GM21619 (cell line): Measurements from ENCODE around the gene COL4A2.
"Not testable (repeated sequence)": the region's sequence is repeated elsewhere in the genome, so short reads cannot be mapped to it uniquely, and the experiment has no call there.

ENCODE experiments used
- ATAC-seq: cut with Tn5 transposase; IDR thresholded peaks from one replicate; pipeline ENCODE4 v1.9.1; 2021; ENCODE audit not compliant: unreplicated experiment

COL4A2 gene

GRCh38 chr13:110484290-110485048, 177.4 kb downstream of the COL4A2 start:
- no peak for ATAC-seq

GRCh38 chr13:110485604-110486003, 178.5 kb downstream of the COL4A2 start:
- ATAC-seq = no peak

- no peak for ATAC-seq
These were observed 179.1 kb downstream of the COL4A2 start for GRCh38 chr13:110486061-110486715.

GRCh38 chr13:110486880-110487279, 179.8 kb downstream of the COL4A2 start:
- ATAC-seq = not testable (repeated sequence)

- no peak for ATAC-seq
These were observed 183.1 kb downstream of the COL4A2 start for GRCh38 chr13:110490009-110490770.

- ATAC-seq = no peak
These were observed 185.0 kb downstream of the COL4A2 start for GRCh38 chr13:110491869-110492678.

GRCh38 chr13:110492679-110493593, 185.9 kb downstream of the COL4A2 start:
- ATAC-seq = no peak

GRCh38 chr13:110493613-110494012, 186.5 kb downstream of the COL4A2 start:
- ATAC-seq = no peak

GRCh38 chr13:110495376-110495775, 188.3 kb downstream of the COL4A2 start:
- no peak for ATAC-seq

GRCh38 chr13:110495881-110496280, 188.8 kb downstream of the COL4A2 start:
- no peak for ATAC-seq

- no peak for ATAC-seq
These were observed 189.2 kb downstream of the COL4A2 start for GRCh38 chr13:110496281-110496680.

- no peak for ATAC-seq
These were observed 189.9 kb downstream of the COL4A2 start for GRCh38 chr13:110497003-110497402.

GRCh38 chr13:110497896-110498295, 190.8 kb downstream of the COL4A2 start:
- ATAC-seq = not testable (repeated sequence)

- ATAC-seq = no peak
These were observed 191.2 kb downstream of the COL4A2 start for GRCh38 chr13:110498327-110498726.

- no peak for ATAC-seq
These were observed 191.7 kb downstream of the COL4A2 start for GRCh38 chr13:110498765-110499164.

GRCh38 chr13:110499621-110500281, 192.7 kb downstream of the COL4A2 start:
- no peak for ATAC-seq

GRCh38 chr13:110500341-110500740, 193.3 kb downstream of the COL4A2 start:
- no peak for ATAC-seq

GRCh38 chr13:110501188-110501587, 194.1 kb downstream of the COL4A2 start:
- ATAC-seq = no peak
